Nephron progenitor cell (in vitro differentiated cells): Measurements from ENCODE around the gene LPAR5.

Source experiments
- DNase-seq: peaks from one replicate; pipeline ENCODE4 v3.0.0; 2021
- H3K27ac Mint-ChIP-seq: 2 replicates; pipeline ENCODE4 v1.8.0; 2021; ENCODE audit warnings: mild to moderate bottlenecking, moderate library complexity, mixed read lengths
- H3K27me3 Mint-ChIP-seq: 2 replicates; pipeline ENCODE4 v1.8.0; 2021; ENCODE audit warnings: mild to moderate bottlenecking, low read depth, mixed read lengths; ENCODE audit not compliant: poor library complexity
- H3K36me3 Mint-ChIP-seq: 2 replicates; pipeline ENCODE4 v1.8.0; 2021; ENCODE audit warnings: low read depth, mixed read lengths
- H3K4me1 Mint-ChIP-seq: 2 replicates; pipeline ENCODE4 v1.8.0; 2021; ENCODE audit warnings: mixed read lengths
- H3K4me3 Mint-ChIP-seq: 2 replicates; pipeline ENCODE4 v1.8.0; 2021; ENCODE audit warnings: mild to moderate bottlenecking, moderate library complexity, mixed read lengths
- H3K9me3 Mint-ChIP-seq: 2 replicates; pipeline ENCODE4 v1.8.0; 2021; ENCODE audit warnings: mild to moderate bottlenecking, moderate library complexity, mixed read lengths
- TF ChIP-seq, protein P1 (sequence below): fragments of 200-600 bp; sonication (generic); IDR thresholded peaks from 2 replicates; pipeline ENCODE4 v1.5.0; 2021; ENCODE audit warnings: antibody characterized with exemption

The LPAR5 gene

DNA sequence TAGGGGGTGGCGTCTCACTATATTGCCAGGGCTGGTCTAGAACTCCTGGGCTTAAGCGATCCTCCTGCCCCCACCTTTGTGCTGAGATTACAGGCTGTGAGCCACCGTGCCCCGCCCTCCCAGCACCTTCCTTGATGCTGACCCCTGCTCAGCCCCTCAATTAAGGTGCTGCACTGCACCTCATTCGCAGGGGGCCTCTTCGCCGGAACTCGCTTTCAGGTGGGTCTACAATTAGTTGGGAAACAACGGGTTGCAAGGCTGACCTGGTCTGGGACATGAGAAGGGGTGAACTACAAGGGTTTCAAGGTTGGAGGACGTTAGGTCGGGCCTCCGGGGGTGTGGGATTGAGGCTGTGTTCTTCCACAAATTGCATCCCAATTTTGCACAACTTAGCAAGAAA is 66.4 kb downstream of the LPAR5 start:
- H3K36me3 Mint-ChIP-seq: peaks cover 60% of the 10 kb centered on the region

More for the DNA sequence above, 66.4 kb downstream of the LPAR5 start:
- peaks cover 28% of the 10 kb centered on the region for H3K4me1 Mint-ChIP-seq
- peak overlapping the region; percentile 99 for H3K4me3 Mint-ChIP-seq
- TF ChIP-seq, protein P1, sequence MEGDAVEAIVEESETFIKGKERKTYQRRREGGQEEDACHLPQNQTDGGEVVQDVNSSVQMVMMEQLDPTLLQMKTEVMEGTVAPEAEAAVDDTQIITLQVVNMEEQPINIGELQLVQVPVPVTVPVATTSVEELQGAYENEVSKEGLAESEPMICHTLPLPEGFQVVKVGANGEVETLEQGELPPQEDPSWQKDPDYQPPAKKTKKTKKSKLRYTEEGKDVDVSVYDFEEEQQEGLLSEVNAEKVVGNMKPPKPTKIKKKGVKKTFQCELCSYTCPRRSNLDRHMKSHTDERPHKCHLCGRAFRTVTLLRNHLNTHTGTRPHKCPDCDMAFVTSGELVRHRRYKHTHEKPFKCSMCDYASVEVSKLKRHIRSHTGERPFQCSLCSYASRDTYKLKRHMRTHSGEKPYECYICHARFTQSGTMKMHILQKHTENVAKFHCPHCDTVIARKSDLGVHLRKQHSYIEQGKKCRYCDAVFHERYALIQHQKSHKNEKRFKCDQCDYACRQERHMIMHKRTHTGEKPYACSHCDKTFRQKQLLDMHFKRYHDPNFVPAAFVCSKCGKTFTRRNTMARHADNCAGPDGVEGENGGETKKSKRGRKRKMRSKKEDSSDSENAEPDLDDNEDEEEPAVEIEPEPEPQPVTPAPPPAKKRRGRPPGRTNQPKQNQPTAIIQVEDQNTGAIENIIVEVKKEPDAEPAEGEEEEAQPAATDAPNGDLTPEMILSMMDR: no peak
- no peak for DNase-seq
- no peaks in the 10 kb centered on the region for H3K27me3 Mint-ChIP-seq
- peak overlapping the region; percentile 51 for H3K27ac Mint-ChIP-seq
- H3K9me3 Mint-ChIP-seq: no peaks in the 10 kb centered on the region
